Activated T-helper 1 cell treated with anti-CD3 and anti-CD28 coated beads, Interleukin-12 subunit alpha, Interleukin-12 subunit beta, Interleukin-2, Interleukin-4 antibody, amounts not matched to agents 30 ng/mL and 10 ng/mL and 1 ng/mL, durations not matched to agents 14 hours and 24 hours and 36 hours (primary cell): Measurements from ENCODE around the gene OR1J2. TPM values are rescaled to one million over a fixed set of nuclear protein-coding genes. Genes with fewer than 3 reads are reported as not detected.

ENCODE experiments used
- total RNA-seq: library from RNA; stranded (reverse); gene quantifications from 2 replicates; pipeline ENCODE4 v1.2.3, GENCODE V29; 2022

Gene OR1J2
- total RNA-seq, 1 donor from 2014 or later, result not detected

Other genes with a start within 250 kb of the OR1J2 start
- gene RBM18, start 246.0 kb upstream of the OR1J2 start, total RNA-seq, result 29.9 and 31.5 TPM in 2 replicates
- 58.8 and 66.0 TPM in 2 replicates for gene MRRF, start 245.9 kb upstream of the OR1J2 start, total RNA-seq
- gene PTGS1, start 139.8 kb upstream of the OR1J2 start, total RNA-seq, result 0.54 and 0.61 TPM in 2 replicates
- not detected in 2 replicates for gene OR1J1, start 32.9 kb upstream of the OR1J2 start, total RNA-seq
- gene OR1J4, start 8.3 kb downstream of the OR1J2 start, total RNA-seq, result not detected in 2 replicates
- not detected in 2 replicates for gene OR1N1, start 16.5 kb downstream of the OR1J2 start, total RNA-seq
- gene OR1N2, start 42.3 kb downstream of the OR1J2 start, total RNA-seq, result not detected in 2 replicates
- gene OR1L8, start 72.6 kb downstream of the OR1J2 start, total RNA-seq, result not detected in 2 replicates
- not detected in 2 replicates for gene OR1Q1, start 103.9 kb downstream of the OR1J2 start, total RNA-seq
- not detected in 2 replicates for gene OR1B1, start 146.8 kb downstream of the OR1J2 start, total RNA-seq
- not detected in 2 replicates for gene OR1L1, start 150.9 kb downstream of the OR1J2 start, total RNA-seq
- gene OR1L3, start 164.3 kb downstream of the OR1J2 start, total RNA-seq, result not detected in 2 replicates
- gene OR1L4, start 213.2 kb downstream of the OR1J2 start, total RNA-seq, result not detected in 2 replicates
- not detected in 2 replicates for gene OR1L6, start 231.5 kb downstream of the OR1J2 start, total RNA-seq